Hematopoietic multipotent progenitor cell treated with erythropoietin and hydrocortisone succinate and interleukin-3 and kit ligand, for 15 days (in vitro differentiated cells): ENCODE data around the gene ATP4B.

Source experiments
- DNase-seq: peaks from one replicate; pipeline ENCODE4 v3.0.0-alpha.2; 2015; ENCODE audit warnings: low spot score

ATP4B gene

GRCh38 chr13:113657851-113658741 lies at the start of gene ATP4B:
Gene ATP4B (minus strand): TSS chr13:113658198. CDS start chr13:113658144, 54 bp downstream.
- no peak for DNase-seq

DNA sequence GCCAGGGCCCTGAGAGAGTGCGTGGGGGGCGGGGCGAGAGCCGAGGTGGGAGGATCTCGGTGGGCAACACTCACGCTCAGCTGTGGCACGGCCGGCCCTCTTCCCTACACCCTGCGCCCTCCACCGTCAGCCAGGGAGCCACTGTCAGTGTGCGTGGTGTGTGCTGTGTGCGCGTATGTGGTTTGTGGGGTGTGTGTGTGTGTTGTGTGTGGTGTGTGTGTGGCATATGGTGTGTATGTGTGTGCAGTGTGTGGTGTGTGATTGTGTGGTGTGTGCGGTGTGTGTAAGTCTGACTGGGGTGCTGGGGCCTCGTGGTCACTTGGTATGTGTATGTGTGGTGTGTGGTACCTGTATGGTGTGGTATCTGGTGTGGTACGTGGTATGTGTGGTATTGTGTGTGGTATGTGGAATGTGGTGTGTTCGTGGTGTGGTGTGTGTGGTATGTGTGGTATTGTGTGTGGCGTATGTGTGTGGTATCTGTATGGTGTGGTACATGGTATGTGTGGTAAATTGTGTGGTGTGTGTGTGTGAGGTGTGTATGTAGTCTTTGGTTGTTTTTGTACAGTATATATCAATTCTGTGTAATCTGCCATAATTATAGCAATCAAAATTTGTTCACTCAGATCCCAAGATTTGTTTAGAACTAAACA lies 14.1 kb upstream of the ATP4B start:
- no peak for DNase-seq

- DNase-seq, result no peak
These were observed 13.3 kb upstream of the ATP4B start for GRCh38 chr13:113671066-113672001.

DNA sequence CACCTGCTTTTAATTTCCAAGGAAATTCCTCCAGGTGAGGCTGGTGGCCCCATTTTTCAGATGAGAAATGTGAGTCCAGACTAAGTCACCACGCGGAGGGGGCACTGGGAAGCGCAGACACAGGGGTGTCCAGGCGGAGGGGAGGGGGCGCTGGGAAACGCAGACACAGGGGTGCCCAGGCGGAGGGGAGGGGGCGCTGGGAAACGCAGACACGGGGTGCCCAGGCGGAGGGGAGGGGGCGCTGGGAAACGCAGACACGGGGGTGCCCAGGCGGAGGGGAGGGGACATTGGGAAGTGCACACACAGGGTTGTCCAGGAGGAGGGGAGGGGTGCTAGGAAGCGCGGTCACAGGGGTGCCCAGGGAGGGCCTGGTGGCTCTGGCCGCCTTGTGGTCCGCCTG lies 12.5 kb upstream of the ATP4B start:
- no peak for DNase-seq

GRCh38 chr13:113669755-113670341 lies 11.8 kb upstream of the ATP4B start:
- DNase-seq, result no peak

- DNase-seq, result no peak
These were observed 11.3 kb upstream of the ATP4B start for GRCh38 chr13:113669231-113669754.

- DNase-seq, result no peak
These were observed 10.5 kb upstream of the ATP4B start for GRCh38 chr13:113668491-113668971.

DNA sequence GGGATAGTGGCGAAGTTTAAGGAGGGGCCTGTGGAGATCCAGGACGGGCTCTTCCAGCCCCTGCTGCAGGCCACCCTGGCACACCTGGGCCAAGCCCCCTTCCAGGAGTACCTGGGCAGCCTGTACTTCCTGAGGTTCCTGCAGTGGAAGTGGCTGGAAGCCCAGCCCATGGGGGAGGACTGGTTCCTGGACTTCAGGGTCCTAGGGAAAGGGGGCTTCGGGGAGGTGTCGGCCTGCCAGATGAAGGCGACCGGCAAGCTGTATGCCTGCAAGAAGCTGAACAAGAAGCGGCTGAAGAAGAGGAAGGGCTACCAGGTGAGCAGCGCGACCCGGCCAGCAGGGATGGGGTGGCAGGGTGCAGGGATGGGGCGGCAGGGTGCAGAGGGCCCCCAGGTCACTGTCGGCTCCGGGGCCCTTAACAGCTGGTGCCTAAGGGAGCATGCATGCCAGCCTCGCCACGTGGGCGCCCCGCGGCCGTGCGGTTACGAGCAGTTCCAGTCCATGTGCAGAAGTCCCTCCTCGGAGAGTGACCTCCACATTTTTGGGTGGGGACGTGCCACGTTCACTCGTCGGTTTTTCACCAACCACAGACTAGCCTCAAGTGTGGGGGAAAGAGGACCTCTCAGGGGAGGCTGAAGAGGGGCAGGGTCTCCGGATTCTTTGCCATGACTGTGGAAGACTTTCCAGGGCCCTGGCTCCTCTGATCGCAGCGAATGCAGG lies 9.9 kb upstream of the ATP4B start:
- DNase-seq, result no peak

DNA sequence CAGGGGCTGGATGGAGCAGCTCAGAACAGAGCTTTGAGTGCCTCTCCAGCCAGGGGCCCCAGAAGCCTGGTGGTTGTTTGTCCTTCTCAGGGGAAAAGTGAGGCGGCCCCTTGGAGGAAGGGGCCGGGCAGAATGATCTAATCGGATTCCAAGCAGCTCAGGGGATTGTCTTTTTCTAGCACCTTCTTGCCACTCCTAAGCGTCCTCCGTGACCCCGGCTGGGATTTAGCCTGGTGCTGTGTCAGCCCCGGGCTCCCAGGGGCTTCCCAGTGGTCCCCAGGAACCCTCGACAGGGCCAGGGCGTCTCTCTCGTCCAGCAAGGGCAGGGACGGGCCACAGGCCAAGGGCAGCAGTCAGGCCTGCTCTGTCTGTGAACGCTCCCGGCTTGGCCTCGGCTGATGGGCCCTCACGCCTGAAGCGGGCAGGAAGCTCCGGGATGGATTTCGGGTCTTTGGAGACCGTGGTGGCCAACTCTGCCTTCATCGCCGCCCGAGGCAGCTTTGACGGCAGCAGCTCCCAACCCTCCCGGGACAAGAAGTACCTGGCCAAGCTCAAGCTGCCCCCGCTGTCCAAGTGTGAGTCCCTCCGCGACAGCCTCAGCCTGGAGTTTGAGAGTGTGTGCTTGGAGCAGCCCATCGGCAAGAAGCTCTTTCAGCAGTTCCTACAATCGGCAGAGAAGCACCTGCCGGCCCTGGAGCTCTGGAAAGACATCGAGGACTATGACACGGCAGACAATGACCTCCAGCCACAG lies 9.1 kb upstream of the ATP4B start, which contains the start of gene GRK1:
TSS of gene GRK1 (plus strand) at position 269 of the 751 bp plus-strand sequence. CDS start at position 437, 168 bp downstream.
- no peak for DNase-seq

DNA sequence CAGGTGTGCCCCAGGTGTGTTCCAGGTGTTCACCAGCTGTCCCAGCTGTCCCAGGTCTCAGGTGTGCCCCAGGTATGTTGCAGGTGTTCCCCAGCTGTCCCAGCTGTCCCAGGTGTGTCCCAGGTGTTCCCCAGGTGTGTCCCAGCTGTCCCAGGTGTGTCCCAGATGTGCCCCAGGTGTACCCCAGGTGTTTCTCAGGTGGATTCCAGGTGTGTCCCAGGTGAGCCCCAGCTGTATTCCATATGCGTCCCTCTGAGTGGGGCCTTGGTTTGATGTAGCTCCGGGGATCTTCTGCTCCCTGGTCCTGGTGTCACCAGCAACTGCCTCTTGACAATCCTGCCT lies 8.3 kb upstream of the ATP4B start:
- no peak for DNase-seq

- DNase-seq, result no peak
These were observed 7.8 kb upstream of the ATP4B start for GRCh38 chr13:113665597-113666328.

DNA sequence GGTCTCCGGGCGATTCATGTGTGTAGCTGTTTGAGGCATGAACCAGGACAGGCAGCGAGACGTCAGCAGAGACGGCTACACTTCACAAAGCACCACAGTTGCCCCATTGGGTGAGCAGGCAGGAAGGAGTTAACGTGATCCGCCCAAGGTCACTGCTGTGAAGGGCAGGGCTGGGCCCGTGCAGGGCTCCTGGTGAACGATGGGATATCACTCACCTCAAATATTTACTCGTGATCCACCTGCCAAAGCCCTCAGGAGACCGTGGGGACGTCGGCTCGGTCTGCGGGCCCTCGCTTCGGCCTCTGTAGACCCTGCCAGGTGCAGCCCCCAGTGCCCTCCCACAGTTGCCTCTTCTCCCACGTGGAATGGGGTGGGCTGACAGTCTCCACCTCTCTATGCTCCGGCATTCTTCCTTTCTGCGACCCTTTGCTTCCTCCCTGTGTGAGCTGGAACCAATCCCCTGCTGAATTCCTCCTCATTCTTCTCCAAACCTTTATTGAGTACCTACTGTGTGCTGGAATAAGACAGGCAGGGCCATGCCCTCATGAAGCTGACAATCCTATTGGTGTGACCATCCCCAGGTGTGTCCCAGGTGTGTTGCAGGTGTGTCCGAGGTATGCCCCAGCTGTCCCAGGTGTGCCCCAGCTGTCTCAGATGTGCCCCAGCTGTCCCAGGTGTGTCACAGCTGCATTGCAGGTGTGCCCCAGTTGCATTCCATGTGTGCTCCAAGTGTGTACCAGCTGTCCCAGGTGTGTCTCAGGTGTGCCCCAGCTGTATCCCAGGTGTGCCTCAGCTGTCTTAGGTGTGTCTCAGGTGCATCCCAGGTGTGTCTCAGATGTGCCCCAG lies 7.0 kb upstream of the ATP4B start:
- no peak for DNase-seq

- DNase-seq, result no peak
These were observed 5.9 kb upstream of the ATP4B start for GRCh38 chr13:113663934-113664333.

GRCh38 chr13:113661509-113661908 lies 3.5 kb upstream of the ATP4B start:
- no peak for DNase-seq

GRCh38 chr13:113660066-113660465 lies 2.1 kb upstream of the ATP4B start:
- DNase-seq, result no peak

GRCh38 chr13:113659337-113659736 lies 1.3 kb upstream of the ATP4B start:
- no peak for DNase-seq

GRCh38 chr13:113658836-113659235 lies 838 bp upstream of the ATP4B start:
- DNase-seq, result no peak
